GM21528 (cell line): ENCODE measurements around the gene FNIP2.
A peak's percentile ranks its signal among the peaks of the same experiment; 100 is the strongest.
"Not testable (repeated sequence)": the region's sequence is repeated elsewhere in the genome, so short reads cannot be mapped to it uniquely, and the experiment has no call there.

Experiments used
- ATAC-seq: cut with Tn5 transposase; IDR thresholded peaks from one replicate; pipeline ENCODE4 v1.9.1; 2021; ENCODE audit warnings: mild to moderate bottlenecking, moderate library complexity; ENCODE audit not compliant: unreplicated experiment, low FRiP score

The FNIP2 gene

DNA sequence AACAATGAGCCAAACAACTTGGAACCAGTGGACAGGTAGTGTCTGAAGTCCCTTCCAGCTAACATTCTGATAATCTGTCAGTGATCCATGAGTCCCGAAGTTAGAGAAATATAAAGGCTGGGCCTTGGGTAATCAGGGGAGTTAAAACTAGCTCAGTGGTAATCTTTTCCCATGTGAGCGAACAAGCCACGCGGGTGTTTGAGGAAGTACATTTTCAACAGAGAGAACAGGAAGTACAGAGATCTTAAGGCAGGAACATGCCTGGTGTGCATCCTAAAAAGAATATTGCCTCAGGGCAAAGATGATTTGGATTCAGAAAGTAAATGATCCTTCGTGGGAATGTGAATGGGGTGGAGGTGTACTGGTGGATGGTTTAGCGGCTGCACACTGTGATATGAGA is 42.9 kb downstream of the FNIP2 start:
- ATAC-seq: no peak

DNA sequence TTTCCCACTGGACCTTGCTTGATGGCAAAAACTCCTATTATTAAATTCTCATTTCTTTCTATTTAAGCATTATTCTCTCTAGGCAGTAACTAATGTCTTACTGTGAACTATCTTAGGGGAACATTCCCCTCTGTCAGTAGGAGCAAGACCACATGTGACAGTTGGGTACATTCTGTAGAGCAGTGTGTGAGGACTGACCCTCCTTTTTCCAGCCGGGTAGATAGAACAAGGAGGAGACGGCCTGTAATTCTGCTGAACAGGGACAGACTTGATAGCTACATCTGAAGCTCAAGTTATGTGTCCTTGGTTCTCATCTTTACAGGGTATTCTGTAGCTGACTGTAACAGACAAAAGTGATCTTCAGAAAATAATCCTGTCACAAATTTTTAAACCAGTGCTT is 43.3 kb downstream of the FNIP2 start:
- no peak for ATAC-seq

DNA sequence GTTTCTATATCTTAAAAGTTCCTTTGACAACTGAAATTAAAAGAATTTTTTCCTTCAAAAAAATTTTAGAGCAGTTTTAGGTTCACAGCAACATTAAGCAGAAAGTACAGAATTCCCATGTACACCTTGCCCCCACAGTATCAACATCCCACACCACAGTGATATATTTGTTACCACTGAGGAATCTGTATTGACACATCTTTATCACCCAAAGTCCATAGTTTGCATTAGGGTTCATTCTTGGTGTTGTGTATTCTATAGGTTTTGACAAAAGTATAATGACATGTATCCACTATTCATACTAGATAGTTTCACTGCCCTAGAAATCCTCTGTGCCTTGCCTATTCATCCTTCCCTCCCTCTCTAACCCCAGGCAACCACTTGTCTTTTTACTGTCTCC is 43.7 kb downstream of the FNIP2 start:
- ATAC-seq: no peak

DNA sequence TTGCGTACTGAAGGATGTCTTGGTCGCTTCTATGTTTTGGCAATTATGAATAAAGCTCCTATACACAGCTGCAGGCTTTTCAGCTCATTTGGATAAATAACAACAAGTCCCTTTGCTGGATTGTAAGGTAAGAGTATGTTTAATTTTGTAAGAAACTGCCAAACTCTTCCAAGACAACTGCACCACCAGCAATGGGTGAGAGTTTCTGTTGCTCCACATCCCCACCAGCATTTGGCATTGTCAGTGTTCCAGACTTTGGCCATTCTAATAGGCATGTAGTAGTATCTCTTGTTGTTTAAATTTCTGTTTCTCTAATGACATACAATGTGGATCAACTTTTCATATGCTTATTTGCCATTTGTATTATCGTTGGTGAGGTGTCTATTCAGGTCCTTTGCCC is 44.3 kb downstream of the FNIP2 start:
- ATAC-seq: no peak

DNA sequence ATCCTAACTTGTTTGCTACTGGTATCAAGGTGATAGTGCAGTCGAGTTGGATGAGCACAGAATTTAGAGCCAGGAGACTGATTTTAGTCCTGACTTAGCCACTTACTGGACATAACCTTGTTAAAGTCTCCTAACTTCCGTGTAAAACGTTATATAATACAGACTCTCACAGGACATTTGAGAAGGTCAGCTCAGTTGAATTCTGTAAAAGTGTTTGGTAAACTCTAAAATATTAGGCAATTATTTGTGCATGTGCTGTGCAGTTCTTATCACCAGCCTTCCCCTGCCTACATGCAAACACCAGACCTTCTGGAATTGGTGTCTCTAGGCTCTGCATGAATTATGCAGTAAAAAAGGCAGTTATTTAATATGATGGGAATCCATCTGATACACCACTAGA is 45.4 kb downstream of the FNIP2 start:
- no peak for ATAC-seq

DNA sequence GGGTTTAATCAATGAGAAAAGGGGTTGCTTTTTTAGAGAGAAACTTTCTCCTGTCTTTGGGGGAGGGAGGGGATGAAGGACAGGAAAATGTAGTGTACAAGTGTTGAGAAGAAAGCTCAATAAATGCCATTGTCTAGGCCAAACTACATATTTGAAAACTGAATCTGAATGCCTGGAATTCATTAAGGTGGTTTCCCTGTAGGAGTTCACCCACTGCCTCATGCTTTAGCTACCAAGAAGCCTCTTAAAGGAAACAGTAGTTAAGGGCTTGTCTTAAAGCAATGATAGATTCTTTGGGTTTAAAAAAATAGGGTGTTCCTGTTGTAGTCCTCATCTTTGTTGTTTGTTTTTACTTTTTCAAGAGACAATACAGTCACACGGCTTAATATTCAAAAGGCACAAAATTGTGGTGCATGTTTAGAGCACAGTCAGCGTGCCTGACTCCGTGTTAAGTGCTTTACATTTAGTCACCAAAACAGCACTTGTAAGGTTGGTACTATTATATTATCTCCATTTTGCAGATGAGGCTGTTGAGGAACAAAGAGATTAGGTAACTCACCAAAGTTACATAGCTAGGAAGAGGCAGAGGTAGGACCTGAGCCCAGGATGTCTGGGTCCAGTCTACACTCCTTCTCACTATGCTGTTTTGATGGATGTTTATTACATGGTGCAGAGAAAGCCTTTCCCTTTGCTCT is 46.0 kb downstream of the FNIP2 start:
- ATAC-seq: no peak

DNA sequence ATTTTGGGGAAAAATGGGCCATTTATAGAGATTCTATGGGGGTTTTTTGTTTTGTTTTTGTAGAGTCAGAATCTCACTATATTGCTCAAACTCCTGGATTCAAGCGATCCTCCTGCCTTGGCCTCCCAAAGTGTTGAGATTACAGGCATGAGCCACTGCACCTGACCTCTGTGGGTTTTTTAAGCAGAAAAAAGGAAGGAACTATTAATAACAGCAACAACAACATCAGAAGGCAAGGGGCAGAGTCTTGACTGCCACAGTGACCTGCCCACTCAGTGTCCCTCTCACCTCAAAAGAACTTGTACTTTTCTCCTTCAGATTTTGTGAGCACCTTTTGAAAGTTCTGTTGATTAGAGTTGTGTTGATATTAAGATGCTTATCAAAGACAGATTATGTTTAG is 48.1 kb downstream of the FNIP2 start:
- no peak for ATAC-seq

DNA sequence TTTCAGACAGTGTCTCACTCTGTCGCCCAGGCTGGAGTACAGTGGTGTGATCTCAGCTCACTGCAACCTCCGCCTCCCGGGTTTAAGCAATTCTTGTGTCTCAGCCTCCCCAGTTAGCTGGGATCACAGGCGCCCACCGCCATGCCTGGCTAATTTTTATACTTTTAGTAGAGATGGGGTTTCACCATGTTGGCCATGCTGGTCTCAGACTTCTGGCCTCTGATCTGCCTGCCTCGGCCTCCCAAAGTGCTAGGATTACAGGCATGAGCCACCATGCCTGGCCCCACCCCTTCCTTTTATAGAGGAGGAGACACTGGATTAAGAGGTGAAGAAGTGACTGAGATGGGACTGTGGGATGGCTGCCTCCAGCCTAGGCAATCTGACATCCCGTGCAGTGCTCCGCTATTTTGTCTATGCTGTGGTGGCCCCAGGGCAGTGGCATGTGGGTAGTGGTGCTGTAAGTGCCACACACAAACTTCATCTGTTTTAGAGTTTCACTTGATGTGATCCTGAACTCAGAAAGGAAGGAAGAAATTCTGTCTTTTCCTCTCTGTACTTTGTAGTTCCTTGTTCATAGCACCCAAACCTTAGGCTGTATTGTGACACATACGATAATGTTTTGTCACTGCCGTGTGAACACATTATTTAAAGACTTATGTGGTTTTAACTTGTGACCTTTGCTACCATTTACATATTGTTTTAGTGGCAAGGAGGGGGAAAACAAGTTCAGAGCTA is 48.9 kb downstream of the FNIP2 start:
- ATAC-seq: peak; percentile 51

DNA sequence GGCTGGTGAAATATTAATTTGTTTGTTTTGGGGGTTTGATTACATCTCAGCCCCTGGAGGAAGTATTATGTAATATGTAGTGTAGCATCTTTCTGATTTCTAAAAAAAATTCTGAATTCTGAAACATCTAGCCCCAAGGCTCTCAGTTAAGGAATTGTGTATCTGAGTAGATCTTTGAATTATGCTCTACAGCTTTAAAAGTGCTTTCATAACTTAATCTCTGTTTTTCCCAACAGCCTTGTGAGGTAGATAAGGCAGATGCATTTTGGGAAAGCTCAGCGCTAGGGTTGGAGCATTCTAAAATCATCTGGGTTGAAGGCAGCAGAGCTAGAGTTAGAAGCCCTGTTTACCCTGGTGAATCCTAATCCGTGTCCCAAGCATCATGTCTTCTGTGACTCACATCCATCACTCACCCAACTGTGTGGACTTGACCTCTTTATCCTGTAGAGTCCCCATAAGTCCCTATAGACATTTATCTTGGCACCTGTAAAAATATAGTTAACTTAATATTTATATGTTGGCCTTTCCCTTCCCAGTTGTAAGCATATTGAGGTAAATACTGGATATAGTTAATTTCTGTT is 49.8 kb downstream of the FNIP2 start:
- ATAC-seq: no peak

DNA sequence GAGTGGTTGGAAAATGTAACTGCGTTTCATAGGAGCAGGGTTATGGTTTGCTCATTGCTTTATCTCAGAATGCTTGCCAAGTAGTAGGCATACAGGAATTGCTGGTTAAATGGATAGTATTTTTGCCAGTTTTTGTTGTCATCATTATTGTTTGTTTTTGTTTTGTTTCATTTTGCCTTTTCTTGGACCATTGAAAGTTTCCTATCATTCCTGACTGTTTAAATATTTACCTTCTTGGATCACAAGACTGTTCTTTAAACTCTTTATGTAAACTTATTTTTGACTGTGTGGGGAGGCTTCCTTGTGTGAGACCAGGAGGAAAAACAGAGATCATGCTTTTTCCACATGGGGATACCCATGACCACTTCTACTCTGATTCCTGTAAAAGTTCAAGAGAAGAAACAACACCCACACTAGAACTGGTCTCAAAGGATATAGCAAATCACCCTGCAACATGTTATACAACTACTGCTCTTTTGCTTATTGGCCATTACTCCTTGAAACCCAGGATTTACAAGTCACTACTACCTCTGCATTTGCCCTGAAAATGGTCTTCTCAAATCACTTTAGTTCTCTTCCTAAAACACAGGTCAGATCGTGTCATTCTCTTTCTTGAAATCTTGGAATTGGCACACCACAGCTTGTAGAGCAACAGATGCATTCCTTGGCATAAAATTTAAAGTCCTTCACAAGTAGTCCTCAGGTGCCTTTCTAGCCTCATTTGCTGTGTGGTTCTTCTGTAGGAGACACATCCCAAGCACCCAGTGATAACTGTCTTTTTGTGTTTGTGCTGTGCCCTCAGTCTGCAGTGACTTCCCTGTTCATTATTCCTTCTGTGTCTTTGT is 51.3 kb downstream of the FNIP2 start:
- ATAC-seq: no peak

DNA sequence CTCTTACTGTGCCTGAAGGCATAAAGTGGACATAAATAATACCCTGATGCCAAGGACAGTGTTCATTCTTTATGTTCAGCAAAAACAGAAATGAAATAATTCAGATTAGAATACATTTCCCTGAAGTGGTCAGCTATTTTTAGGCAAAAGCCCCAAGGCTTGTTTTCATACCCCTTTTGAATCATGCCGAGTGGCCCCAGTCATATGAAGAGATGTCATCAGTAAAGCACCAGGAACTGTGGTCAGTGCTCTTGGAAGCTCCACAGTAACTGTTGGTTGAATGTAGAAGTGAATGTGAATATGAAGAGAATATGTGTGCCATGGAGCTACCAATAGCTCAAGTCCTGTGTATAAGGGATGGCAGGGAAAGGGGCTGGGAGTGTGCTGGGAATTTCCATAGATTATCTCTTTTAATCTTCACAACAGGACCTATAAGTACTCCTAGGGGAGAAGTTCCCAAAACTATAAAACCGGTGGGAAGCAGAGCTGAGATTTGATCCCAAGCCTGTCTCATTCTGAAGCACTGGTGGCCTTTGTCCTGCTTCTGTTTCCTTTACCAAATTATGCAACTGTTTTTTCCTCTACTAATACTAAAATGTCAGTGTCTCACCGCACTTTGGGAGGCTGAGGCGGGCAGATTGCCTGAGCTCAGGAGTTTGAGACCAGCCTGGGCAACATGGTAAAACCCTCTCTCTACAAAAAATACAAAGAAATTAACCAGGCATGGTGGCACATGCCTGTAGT is 52.6 kb downstream of the FNIP2 start:
- ATAC-seq: no peak

DNA sequence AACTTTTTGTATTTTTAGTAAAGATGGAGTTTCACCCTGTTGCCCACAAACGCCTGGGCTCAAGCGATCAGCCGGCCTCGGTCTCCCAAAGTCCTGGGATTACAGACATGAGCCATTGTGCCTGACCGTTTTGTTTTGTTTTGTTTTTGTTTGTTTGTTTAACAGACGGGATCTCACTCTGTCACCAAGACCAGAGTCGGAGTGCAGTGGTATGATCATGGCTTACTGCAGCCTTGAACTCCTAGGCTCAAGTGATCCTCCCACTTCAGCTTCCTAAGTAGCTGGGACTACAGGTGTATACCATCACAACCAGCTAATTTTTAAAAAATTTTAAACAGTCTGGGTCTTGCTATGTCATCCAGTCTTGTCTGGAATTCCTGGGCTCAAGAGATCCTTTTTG is 53.5 kb downstream of the FNIP2 start:
- ATAC-seq: no peak

DNA sequence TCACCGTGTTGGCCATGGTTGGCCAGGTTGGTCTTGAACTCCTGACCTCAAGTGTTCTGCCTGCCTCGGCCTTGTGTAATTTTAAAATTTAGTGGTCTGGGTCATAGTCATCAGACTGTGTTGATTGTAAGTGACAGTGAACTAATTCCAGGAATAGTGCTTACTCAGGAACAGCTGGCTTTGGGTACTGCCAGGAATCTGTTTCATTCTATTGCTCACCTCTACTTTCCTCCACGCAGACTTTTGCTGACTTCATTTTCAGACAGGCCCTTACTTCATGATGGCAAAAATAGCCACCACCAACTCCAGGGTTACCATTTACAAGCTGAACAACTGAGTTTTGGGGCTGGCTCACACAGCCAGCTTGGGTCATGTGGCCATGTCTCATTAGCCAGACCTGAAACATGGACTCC is 54.6 kb downstream of the FNIP2 start:
- ATAC-seq: no peak

DNA sequence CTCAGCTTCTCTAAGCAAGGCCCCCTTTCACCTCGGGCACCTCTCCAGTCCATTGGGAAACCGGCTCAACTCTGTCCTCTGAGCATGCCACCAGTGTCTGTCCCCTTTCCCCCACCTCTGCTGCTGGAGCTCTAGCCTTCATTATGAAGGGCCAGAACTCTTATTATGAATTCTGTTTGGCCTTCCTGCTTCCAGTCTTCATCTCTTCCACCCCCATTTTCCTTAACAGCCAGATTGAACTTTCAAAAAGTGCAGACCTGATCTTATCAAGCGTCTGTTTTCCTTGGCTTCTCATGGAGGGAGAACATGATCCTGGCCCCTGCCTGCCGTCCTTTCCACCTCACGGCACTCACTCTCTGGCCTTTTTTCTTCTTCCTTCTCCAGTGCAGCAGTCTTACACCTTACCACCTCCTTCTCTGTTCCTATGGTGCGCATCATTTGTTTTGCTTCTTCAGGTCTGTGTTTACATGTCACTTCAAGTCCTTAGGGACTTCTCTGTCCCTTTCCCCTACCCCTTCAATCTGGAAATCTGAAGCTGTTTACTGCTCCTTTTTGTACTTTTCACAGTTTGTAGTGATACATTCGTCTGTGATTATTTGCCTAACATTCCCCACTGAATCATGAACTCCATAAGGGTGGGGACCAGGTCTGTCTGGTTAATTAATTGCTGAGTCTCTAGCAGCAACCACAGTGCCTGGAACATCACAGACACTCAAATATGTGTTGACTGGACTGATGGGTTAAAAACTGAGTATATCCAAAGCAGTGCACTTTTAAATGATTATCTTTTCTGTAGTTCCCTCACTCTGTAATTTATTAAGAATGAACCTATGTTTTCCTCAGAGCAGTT is 55.8 kb downstream of the FNIP2 start:
- ATAC-seq: no peak

DNA sequence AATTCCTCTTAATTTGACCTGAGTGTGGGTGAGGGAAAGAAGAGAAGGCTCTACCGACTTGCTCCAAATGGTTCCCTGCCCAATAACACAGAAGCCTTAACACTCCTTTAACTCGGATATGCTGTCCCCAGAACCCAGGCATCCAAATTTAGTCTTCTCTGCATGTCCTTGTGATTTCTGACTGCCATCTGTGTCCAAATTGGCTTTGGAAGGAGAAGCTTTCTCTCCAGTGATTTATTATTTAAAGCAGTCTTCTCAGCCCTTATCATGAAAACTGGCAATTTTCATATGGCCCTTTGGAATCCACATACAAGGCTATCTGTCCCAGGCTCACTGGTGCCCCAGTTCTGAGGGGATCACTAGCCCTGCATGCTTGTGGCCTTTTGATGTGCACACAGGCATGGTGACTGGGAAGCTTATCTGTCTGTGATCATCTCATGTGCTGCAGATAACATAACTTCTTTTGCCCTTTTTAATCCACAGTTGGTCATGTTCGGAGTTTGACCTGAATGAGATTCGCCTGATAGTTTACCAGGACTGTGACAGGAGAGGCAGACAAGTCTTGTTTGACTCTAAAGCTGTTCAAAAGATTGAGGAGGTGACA is 56.7 kb downstream of the FNIP2 start:
- ATAC-seq: no peak

DNA sequence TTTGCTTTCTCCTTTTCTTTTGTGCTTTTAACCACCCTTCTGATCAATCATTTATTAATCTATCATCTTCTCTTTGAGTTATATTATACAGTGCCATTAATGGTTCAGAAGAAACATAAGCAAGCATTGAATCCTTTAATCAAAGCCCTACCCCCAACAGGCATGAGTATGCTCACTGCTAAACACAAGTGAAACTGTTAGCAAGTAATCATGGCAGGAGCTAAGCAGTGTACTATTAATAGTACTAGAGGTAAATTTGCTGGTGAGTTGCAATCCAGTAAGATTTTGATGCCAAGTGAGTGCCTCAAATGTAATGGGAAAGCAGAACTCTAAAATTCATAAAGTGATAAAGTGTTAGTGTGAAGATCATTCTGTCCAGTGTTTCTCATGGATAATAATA is 57.2 kb downstream of the FNIP2 start:
- ATAC-seq: peak; percentile 62

DNA sequence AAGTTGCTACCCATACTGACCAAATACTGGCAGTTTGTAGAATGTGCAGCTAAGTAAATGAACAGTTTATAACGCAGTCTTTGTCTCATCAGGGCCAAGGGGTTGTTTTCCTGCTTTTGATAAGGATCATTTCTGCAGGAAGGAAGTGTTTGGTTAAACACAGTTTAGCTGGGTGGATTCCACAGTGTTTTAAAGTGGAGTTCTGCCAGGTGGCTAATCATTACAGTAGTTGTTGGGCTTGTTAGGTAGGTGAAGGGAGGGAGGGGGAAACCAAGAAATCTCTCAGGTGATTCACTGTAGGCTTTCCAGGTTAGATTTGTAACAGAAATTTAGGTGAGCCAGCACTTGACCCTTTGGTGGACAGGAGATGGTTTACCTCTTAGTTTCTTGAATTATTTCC is 58.1 kb downstream of the FNIP2 start:
- peak; percentile 39 for ATAC-seq

DNA sequence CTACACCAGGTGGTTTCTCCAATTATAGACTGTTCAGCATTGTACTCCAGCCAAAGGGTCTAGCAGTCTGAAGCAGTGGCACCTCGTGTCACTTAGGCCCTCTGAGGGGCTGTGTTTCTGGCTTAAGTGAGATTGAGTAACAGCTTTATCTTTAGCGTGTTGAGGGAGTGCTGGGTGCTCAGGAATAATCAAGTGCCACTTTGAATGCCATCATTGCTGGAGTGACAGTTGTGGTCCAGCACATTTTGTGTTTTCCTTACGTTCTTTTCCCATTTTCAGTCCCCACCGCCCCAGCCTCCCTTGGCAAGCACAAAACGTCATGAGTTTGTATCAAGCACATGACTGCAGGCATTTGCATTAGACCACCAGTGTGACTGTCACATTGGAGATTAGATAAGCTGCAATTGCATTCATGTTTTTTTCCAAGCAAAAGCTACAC is 58.7 kb downstream of the FNIP2 start:
- ATAC-seq: no peak

DNA sequence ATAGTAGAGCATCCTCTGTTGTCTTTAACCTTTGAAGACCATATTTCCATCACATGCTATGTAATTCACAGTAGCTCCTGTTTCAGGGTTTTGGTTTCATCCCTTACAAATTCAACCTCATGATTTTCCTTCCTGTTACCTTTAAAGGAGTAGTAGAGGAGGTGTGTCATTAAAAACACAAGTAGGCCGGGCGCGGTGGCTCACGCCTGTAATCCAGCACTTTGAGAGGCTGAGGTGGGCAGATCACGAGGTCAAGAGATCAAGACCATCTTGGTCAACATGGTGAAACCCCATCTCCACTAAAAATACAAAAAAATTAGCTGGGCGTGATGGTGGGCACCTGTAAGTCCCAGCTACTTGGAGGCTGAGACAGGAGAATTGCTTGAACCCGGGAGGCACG is 59.3 kb downstream of the FNIP2 start:
- not testable (repeated sequence) for ATAC-seq
